ENCODE measurements around the gene VAX1.

Gene VAX1

GRCh38 chr10:117167789-117168674 is 30.0 kb upstream of the VAX1 start:
- no peaks in the 10 kb centered on the region for H3K9me3 ChIP-seq (ENCODE audit: control insufficient read depth, insufficient read depth, low read length)
- H3K36me3 ChIP-seq (ENCODE audit: insufficient read depth, low read length): no peaks in the 10 kb centered on the region
- no peaks in the 10 kb centered on the region; the same call in 1 of the 2 replicates for H3K4me1 ChIP-seq (ENCODE audit: insufficient read depth, low read length)
- H3K9ac ChIP-seq (ENCODE audit: low read depth, low read length): peak overlapping the region; percentile 69

- Histone ChIP-seq H3K9me3 (ENCODE audit: control insufficient read depth, insufficient read depth, low read length) (no peaks in the 10 kb centered on the region), H3K36me3 (ENCODE audit: insufficient read depth, low read length) (no peaks in the 10 kb centered on the region), H3K4me1 (ENCODE audit: insufficient read depth, low read length) (no peaks in the 10 kb centered on the region; the same call in 1 of the 2 replicates), H3K9ac (ENCODE audit: low read depth, low read length) (peak overlapping the region; percentile 69)
These were observed 29.3 kb upstream of the VAX1 start for GRCh38 chr10:117167346-117167788.

- Histone ChIP-seq H3K4me1 (ENCODE audit: insufficient read depth, low read length) (peaks cover 5% of the 10 kb centered on the region), H3K9me3 (ENCODE audit: control insufficient read depth, insufficient read depth, low read length) (no peaks in the 10 kb centered on the region)
These were observed 28.6 kb upstream of the VAX1 start for GRCh38 chr10:117166418-117167345.

GRCh38 chr10:117165538-117166417 is 27.7 kb upstream of the VAX1 start:
- Histone ChIP-seq H3K9me3 (ENCODE audit: control insufficient read depth, insufficient read depth, low read length) (no peaks in the 10 kb centered on the region), H3K36me3 (ENCODE audit: insufficient read depth, low read length) (no peaks in the 10 kb centered on the region), H3K9ac (ENCODE audit: low read depth, low read length) (peak overlapping the region; percentile 41; the same call in 1 of the 2 replicates), H3K4me1 (ENCODE audit: insufficient read depth, low read length) (peaks cover 13% of the 10 kb centered on the region)

More at GRCh38 chr10:117166418-117167345, 28.6 kb upstream of the VAX1 start:
- Histone ChIP-seq H3K9ac (ENCODE audit: low read depth, low read length) (peak overlapping the region; percentile 41; the same call in 1 of the 2 replicates), H3K36me3 (ENCODE audit: insufficient read depth, low read length) (no peaks in the 10 kb centered on the region)

- Histone ChIP-seq H3K36me3 (ENCODE audit: insufficient read depth, low read length) (no peaks in the 10 kb centered on the region), H3K4me1 (ENCODE audit: insufficient read depth, low read length) (peaks cover 22% of the 10 kb centered on the region), H3K9me3 (ENCODE audit: control insufficient read depth, insufficient read depth, low read length) (no peaks in the 10 kb centered on the region), H3K9ac (ENCODE audit: low read depth, low read length) (peak overlapping the region; percentile 17; the same call in 1 of the 2 replicates)
These were observed 26.8 kb upstream of the VAX1 start for GRCh38 chr10:117164592-117165537.

GRCh38 chr10:117163954-117164548 is 26.0 kb upstream of the VAX1 start:
- Histone ChIP-seq H3K9ac (ENCODE audit: low read depth, low read length) (peak overlapping the region; percentile 31; the same call in 1 of the 2 replicates), H3K9me3 (ENCODE audit: control insufficient read depth, insufficient read depth, low read length) (no peaks in the 10 kb centered on the region), H3K4me1 (ENCODE audit: insufficient read depth, low read length) (peaks cover 25% of the 10 kb centered on the region)

GRCh38 chr10:117163061-117163953 is 25.2 kb upstream of the VAX1 start:
- peak overlapping the region; percentile 31; the same call in 1 of the 2 replicates for H3K9ac ChIP-seq (ENCODE audit: low read depth, low read length)
- H3K36me3 ChIP-seq (ENCODE audit: insufficient read depth, low read length): no peaks in the 10 kb centered on the region
- H3K9me3 ChIP-seq (ENCODE audit: control insufficient read depth, insufficient read depth, low read length): no peaks in the 10 kb centered on the region
- H3K4me1 ChIP-seq (ENCODE audit: insufficient read depth, low read length): peaks cover 32% of the 10 kb centered on the region

More at GRCh38 chr10:117163954-117164548, 26.0 kb upstream of the VAX1 start:
- no peaks in the 10 kb centered on the region for H3K36me3 ChIP-seq (ENCODE audit: insufficient read depth, low read length)

- Histone ChIP-seq H3K4me1 (ENCODE audit: insufficient read depth, low read length) (peaks cover 33% of the 10 kb centered on the region), H3K9me3 (ENCODE audit: control insufficient read depth, insufficient read depth, low read length) (no peaks in the 10 kb centered on the region)
These were observed 24.3 kb upstream of the VAX1 start for GRCh38 chr10:117162093-117163060.

GRCh38 chr10:117161386-117162033 is 23.4 kb upstream of the VAX1 start:
- H3K4me1 ChIP-seq (ENCODE audit: insufficient read depth, low read length): peaks cover 33% of the 10 kb centered on the region

More at GRCh38 chr10:117162093-117163060, 24.3 kb upstream of the VAX1 start:
- Histone ChIP-seq H3K36me3 (ENCODE audit: insufficient read depth, low read length) (no peaks in the 10 kb centered on the region), H3K9ac (ENCODE audit: low read depth, low read length) (peak overlapping the region; percentile 40; the same call in 1 of the 2 replicates)

GRCh38 chr10:117160567-117160966 is 22.5 kb upstream of the VAX1 start:
- no peaks in the 10 kb centered on the region for H3K9me3 ChIP-seq (ENCODE audit: control insufficient read depth, insufficient read depth, low read length)
- no peak overlapping the region for H3K9ac ChIP-seq (ENCODE audit: low read depth, low read length)
- peaks cover 33% of the 10 kb centered on the region for H3K4me1 ChIP-seq (ENCODE audit: insufficient read depth, low read length)
- no peaks in the 10 kb centered on the region for H3K36me3 ChIP-seq (ENCODE audit: insufficient read depth, low read length)

More at GRCh38 chr10:117161386-117162033, 23.4 kb upstream of the VAX1 start:
- no peaks in the 10 kb centered on the region for H3K9me3 ChIP-seq (ENCODE audit: control insufficient read depth, insufficient read depth, low read length)
- no peak overlapping the region for H3K9ac ChIP-seq (ENCODE audit: low read depth, low read length)
- H3K36me3 ChIP-seq (ENCODE audit: insufficient read depth, low read length): no peaks in the 10 kb centered on the region

All from ES-I3 (cell line).